HepG2 (cell line): ENCODE results near the gene TTBK1. TPM values are rescaled to one million over a fixed set of nuclear protein-coding genes. Genes with fewer than 3 reads are reported as not detected.

ENCODE experiments used
- ATF5 ChIP-seq: sonication (generic); formaldehyde crosslinking; IDR thresholded peaks from 2 replicates; pipeline ENCODE4 v1.4.0; 2020; ENCODE audit warnings: mild to moderate bottlenecking, low read depth, missing genetic modification reagents
- CEBPG ChIP-seq: IDR thresholded peaks from 2 replicates; pipeline ENCODE4 v1.6.1; 2016
- CEBPZ ChIP-seq: IDR thresholded peaks from 2 replicates; pipeline ENCODE4 v1.6.1; 2012; ENCODE audit warnings: low read length, improper control_type of control experiment
- ELF3 ChIP-seq: IDR thresholded peaks from 2 replicates; pipeline ENCODE4 v1.6.1; 2016; ENCODE audit warnings: missing genetic modification reagents, missing compliant biosample characterization
- GTF3A ChIP-seq: sonication (generic); formaldehyde crosslinking; conservative IDR thresholded peaks from 2 replicates; pipeline ENCODE4 v1.4.0; 2020; ENCODE audit warnings: mild to moderate bottlenecking, missing genetic modification reagents
- HNF1B ChIP-seq: sonication (generic); formaldehyde crosslinking; IDR thresholded peaks from 2 replicates; pipeline ENCODE4 v1.5.1; 2020; ENCODE audit warnings: mild to moderate bottlenecking, moderate library complexity, missing genetic modification reagents
- NCOR1 ChIP-seq: fragments of 200-600 bp; sonication (generic); IDR thresholded peaks from 2 replicates; pipeline ENCODE4 v1.7.0; 2017; ENCODE audit warnings: antibody characterized with exemption, low read length, borderline replicate concordance
- PBX2 ChIP-seq: IDR thresholded peaks from 2 replicates; pipeline ENCODE4 v1.6.1; 2016; ENCODE audit warnings: control low read depth
- SALL2 ChIP-seq: sonication (generic); formaldehyde crosslinking; IDR thresholded peaks from 2 replicates; pipeline ENCODE4 v1.8.1; 2023; ENCODE audit warnings: mild to moderate bottlenecking, missing genetic modification reagents, inconsistent platforms
- SP2 ChIP-seq: sonication (generic); formaldehyde crosslinking; IDR thresholded peaks from 2 replicates; pipeline ENCODE4 v1.5.1; 2020; ENCODE audit warnings: mild to moderate bottlenecking, missing genetic modification reagents
- ZC3H13 ChIP-seq: sonication (generic); formaldehyde crosslinking; IDR thresholded peaks from 2 replicates; pipeline ENCODE4 v1.8.1; 2023; ENCODE audit warnings: mild to moderate bottlenecking, missing genetic modification reagents, moderate library complexity
- ZNF317 ChIP-seq: sonication (generic); formaldehyde crosslinking; IDR thresholded peaks from 2 replicates; pipeline ENCODE4 v1.5.0; 2020; ENCODE audit warnings: mild to moderate bottlenecking, missing genetic modification reagents
- ZNF501 ChIP-seq: sonication (generic); formaldehyde crosslinking; IDR thresholded peaks from 2 replicates; pipeline ENCODE4 v1.5.1; 2020; ENCODE audit warnings: mild to moderate bottlenecking, moderate library complexity, missing genetic modification reagents
- ZNF572 ChIP-seq: sonication (generic); formaldehyde crosslinking; IDR thresholded peaks from 2 replicates; pipeline ENCODE4 v1.5.1; 2020; ENCODE audit warnings: mild to moderate bottlenecking, missing genetic modification reagents
- ZNF607 ChIP-seq: sonication (generic); formaldehyde crosslinking; IDR thresholded peaks from 2 replicates; pipeline ENCODE4 v1.5.1; 2020; ENCODE audit warnings: missing genetic modification reagents, mild to moderate bottlenecking, borderline replicate concordance
- polyA plus RNA-seq, 8 experiments: library from polyadenylated mRNA; depleted of rRNA in 3 of 8; stranded (reverse) in 7 of 8; unstranded in 1 of 8; fragments of >200 nt; fragmentation: Illumina TruSeq in 4 of 8; extraction: Trizol in 4 of 8; gene quantifications; 2 replicates each; pipeline versions ENCODE4 v1.2.1 to v1.2.3, GENCODE V29; 2011 to 2016; ENCODE audit warnings: low read depth in 4 of 8, missing spikeins in 1 of 8, mixed read lengths in 1 of 8; ENCODE audit not compliant: insufficient read depth in 1 of 8
- total RNA-seq, 5 experiments: library from RNA; depleted of rRNA; stranded (reverse); fragments of >200 nt; fragmentation: Illumina TruSeq; extraction: Trizol; gene quantifications; 2 replicates each; pipeline ENCODE4 v1.2.3, GENCODE V29; 2016; ENCODE audit warnings: low read depth in 1 of 5

The TTBK1 gene
- total and polyA plus RNA-seq, 2 of the 13 experiments (the other 11 are each of a cell fraction or from before 2014, with no cell fraction given) = 0.24 to 0.33 TPM

GRCh38 chr6:43286456-43286979 lies 43.2 kb downstream of the TTBK1 start (continued):
- TF ChIP-seq ZNF501 (CRISPR knock-in tag) (peak; percentile 54), PBX2 (CRISPR knock-in tag) (0 out of 2 replicates have a peak, but pooled peaks have one; percentile 15), HNF1B (CRISPR knock-in tag) (0 out of 2 replicates have a peak, but pooled peaks have one; percentile 32), GTF3A (CRISPR knock-in tag) (no peak), ATF5 (CRISPR knock-in tag) (no peak), ZNF317 (CRISPR knock-in tag) (no peak), ZC3H13 (CRISPR knock-in tag) (no peak), CEBPZ (no peak), ZNF607 (CRISPR knock-in tag) (peak; percentile 41; the same call in 1 of the 2 replicates), CEBPG (no peak), ELF3 (CRISPR knock-in tag) (no peak), SP2 (CRISPR knock-in tag) (0 out of 2 replicates have a peak, but pooled peaks have one; percentile 28), SALL2 (CRISPR knock-in tag) (no peak), NCOR1 (no peak), ZNF572 (CRISPR knock-in tag) (peak; percentile 76; the same call in 1 of the 2 replicates)
